MM.1S (cell line): ENCODE results near the gene GOLPH3.

Experiments
- DNase-seq: peaks from one replicate; pipeline ENCODE4 v3.0.0-alpha.2; 2015
- H2AFZ ChIP-seq: fragments of 300-600 bp; sonication (generic); 2 replicates; pipeline ENCODE4 v1.6.0; 2016; ENCODE audit warnings: antibody characterized with exemption, low read length
- H3F3A ChIP-seq: fragments of 300-600 bp; sonication (generic); 2 replicates; pipeline ENCODE4 v1.6.1; 2016; ENCODE audit warnings: mild to moderate bottlenecking, antibody characterized with exemption, low read length, moderate library complexity, mixed read lengths; ENCODE audit not compliant: insufficient read depth
- H3K27ac ChIP-seq: fragments of 300-600 bp; sonication (generic); 2 replicates; pipeline ENCODE4 v1.5.1; 2016; ENCODE audit warnings: mild to moderate bottlenecking, low read length
- H3K27me3 ChIP-seq: fragments of 300-600 bp; sonication (generic); replicated peaks from 2 replicates; pipeline ENCODE4 v1.6.0; 2016; ENCODE audit warnings: low read length; ENCODE audit not compliant: insufficient read depth
- H3K36me3 ChIP-seq: fragments of 300-600 bp; sonication (generic); replicated peaks from 2 replicates; pipeline ENCODE4 v1.6.1; 2016; ENCODE audit warnings: mild to moderate bottlenecking, low read length, mixed read lengths; ENCODE audit not compliant: insufficient read depth
- H3K4me1 ChIP-seq: fragments of 300-600 bp; sonication (generic); 2 replicates; pipeline ENCODE4 v1.6.1; 2016; ENCODE audit warnings: low read length, mixed read lengths
- H3K4me2 ChIP-seq: fragments of 300-600 bp; sonication (generic); 2 replicates; pipeline ENCODE4 v1.6.0; 2016; ENCODE audit warnings: low read depth, low read length
- H3K4me3 ChIP-seq: fragments of 300-600 bp; sonication (generic); 2 replicates; pipeline ENCODE4 v1.5.1; 2016; ENCODE audit warnings: low read length, mixed read lengths
- H3K79me2 ChIP-seq: fragments of 300-600 bp; sonication (generic); 2 replicates; pipeline ENCODE4 v1.6.1; 2016; ENCODE audit warnings: mixed run types, low read length, mixed read lengths
- H3K9ac ChIP-seq: fragments of 300-600 bp; sonication (generic); 2 replicates; pipeline ENCODE4 v1.6.1; 2016; ENCODE audit warnings: low read length, mixed read lengths
- H3K9me2 ChIP-seq: fragments of 300-600 bp; sonication (generic); replicated peaks from 2 replicates; pipeline ENCODE4 v1.6.1; 2016; ENCODE audit warnings: mild to moderate bottlenecking, low read length, mixed read lengths; ENCODE audit not compliant: insufficient read depth
- H3K9me3 ChIP-seq: fragments of 300-600 bp; sonication (generic); replicated peaks from 2 replicates; pipeline ENCODE4 v1.6.1; 2016; ENCODE audit warnings: mild to moderate bottlenecking, low read length, mixed read lengths; ENCODE audit not compliant: insufficient read depth
- H4K20me1 ChIP-seq: fragments of 300-600 bp; sonication (generic); 2 replicates; pipeline ENCODE4 v1.6.1; 2016; ENCODE audit warnings: mild to moderate bottlenecking, low read length, moderate library complexity, mixed read lengths; ENCODE audit not compliant: insufficient read depth
- EZH2 ChIP-seq: fragments of 300-600 bp; sonication (generic); optimal IDR thresholded peaks from 2 replicates; pipeline ENCODE3; 2017; ENCODE audit warnings: low read depth, mild to moderate bottlenecking, antibody characterized with exemption, low read length, mixed read lengths
- EZH2phosphoT487 ChIP-seq: fragments of 300-600 bp; sonication (generic); IDR thresholded peaks from 2 replicates; pipeline ENCODE4 v1.6.1; 2018; ENCODE audit warnings: antibody characterized with exemption, low read length
- TF ChIP-seq, protein P1 (sequence below): fragments of 300-600 bp; sonication (generic); IDR thresholded peaks from 2 replicates; pipeline ENCODE4 v1.5.1; 2016; ENCODE audit warnings: antibody characterized with exemption, low read length, mixed read lengths

GOLPH3 gene

DNA sequence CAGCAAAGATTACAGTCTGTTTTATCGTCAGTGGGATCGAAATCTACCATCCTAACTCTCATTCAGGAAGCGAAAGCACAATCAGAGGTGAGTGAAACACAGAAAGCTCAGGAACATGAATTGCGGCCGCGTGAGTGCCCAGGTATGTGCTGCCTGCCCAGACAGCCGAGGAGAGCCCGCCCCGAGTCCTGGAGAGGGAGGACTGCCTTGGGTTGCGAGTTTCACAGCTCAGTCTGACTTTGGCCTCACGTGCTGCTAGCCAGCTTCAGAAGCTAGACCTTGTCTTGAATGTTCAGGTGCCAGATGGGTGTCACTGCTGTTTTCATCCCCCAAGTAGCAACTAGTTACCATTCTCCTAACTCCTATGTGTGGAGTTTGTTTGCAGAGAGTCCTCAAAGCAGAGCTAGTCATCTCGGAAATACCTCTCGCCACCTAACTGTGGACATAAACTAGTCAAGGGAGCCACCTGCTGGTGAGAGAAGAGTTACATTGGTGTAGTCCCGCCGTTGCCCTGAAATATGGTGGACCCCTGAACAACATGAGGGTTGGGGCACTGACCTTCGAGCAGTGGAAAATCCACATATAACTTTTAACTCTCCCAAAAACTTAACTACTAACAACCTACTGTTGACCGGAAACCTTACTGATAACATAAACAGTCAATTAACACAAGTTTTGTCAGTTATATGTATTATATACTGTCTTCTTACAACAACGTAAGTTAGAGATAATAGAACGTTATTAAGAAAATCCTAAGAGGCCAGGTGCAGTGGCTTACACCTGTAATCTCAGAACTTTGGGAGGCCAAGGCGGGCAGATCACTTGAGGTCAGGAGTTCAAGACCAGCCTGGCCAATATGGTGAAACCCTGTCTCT, 80.9 kb downstream of the GOLPH3 start:
- Histone ChIP-seq H3K9me3 (no peaks in the 10 kb centered on the region), H3K79me2 (no peaks in the 10 kb centered on the region), H4K20me1 (no peaks in the 10 kb centered on the region), H3K9me2 (no peaks in the 10 kb centered on the region), H3K4me3 (peak overlapping the region; percentile 14; the same call in 1 of the 2 replicates), H3K36me3 (no peaks in the 10 kb centered on the region), H3K9ac (no peak overlapping the region), H3F3A (peaks cover 17% of the 10 kb centered on the region), H3K4me1 (peaks cover 5% of the 10 kb centered on the region; the same call in 1 of the 2 replicates), H3K4me2 (peak overlapping the region; percentile 44), H3K27me3 (no peaks in the 10 kb centered on the region), H2AFZ (0 out of 2 replicates have a peak overlapping the region, but pooled peaks have one; percentile 10), H3K27ac (peak overlapping the region; percentile 43; the same call in 1 of the 2 replicates)
- TF ChIP-seq, protein P1, sequence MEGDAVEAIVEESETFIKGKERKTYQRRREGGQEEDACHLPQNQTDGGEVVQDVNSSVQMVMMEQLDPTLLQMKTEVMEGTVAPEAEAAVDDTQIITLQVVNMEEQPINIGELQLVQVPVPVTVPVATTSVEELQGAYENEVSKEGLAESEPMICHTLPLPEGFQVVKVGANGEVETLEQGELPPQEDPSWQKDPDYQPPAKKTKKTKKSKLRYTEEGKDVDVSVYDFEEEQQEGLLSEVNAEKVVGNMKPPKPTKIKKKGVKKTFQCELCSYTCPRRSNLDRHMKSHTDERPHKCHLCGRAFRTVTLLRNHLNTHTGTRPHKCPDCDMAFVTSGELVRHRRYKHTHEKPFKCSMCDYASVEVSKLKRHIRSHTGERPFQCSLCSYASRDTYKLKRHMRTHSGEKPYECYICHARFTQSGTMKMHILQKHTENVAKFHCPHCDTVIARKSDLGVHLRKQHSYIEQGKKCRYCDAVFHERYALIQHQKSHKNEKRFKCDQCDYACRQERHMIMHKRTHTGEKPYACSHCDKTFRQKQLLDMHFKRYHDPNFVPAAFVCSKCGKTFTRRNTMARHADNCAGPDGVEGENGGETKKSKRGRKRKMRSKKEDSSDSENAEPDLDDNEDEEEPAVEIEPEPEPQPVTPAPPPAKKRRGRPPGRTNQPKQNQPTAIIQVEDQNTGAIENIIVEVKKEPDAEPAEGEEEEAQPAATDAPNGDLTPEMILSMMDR = peak; percentile 82
- TF ChIP-seq EZH2phosphoT487 = no peak
- DNase-seq = peak; percentile 92

- Histone ChIP-seq H3K9me3 (no peaks in the 10 kb centered on the region), H3K36me3 (no peaks in the 10 kb centered on the region), H2AFZ (no peak overlapping the region), H3K4me1 (peaks cover 5% of the 10 kb centered on the region; the same call in 1 of the 2 replicates), H3K27me3 (no peaks in the 10 kb centered on the region), H3K4me2 (no peak overlapping the region), H3F3A (peaks cover 17% of the 10 kb centered on the region), H3K9ac (no peak overlapping the region), H4K20me1 (no peaks in the 10 kb centered on the region), H3K4me3 (no peak overlapping the region), H3K27ac (no peak overlapping the region), H3K9me2 (no peaks in the 10 kb centered on the region), H3K79me2 (no peaks in the 10 kb centered on the region)
- no peak for DNase-seq
- TF ChIP-seq EZH2 (no peak), EZH2phosphoT487 (no peak)
- TF ChIP-seq, protein P1 = no peak
Measured at GRCh38 chr5:32090755-32091128, 83.4 kb downstream of the GOLPH3 start.

DNA sequence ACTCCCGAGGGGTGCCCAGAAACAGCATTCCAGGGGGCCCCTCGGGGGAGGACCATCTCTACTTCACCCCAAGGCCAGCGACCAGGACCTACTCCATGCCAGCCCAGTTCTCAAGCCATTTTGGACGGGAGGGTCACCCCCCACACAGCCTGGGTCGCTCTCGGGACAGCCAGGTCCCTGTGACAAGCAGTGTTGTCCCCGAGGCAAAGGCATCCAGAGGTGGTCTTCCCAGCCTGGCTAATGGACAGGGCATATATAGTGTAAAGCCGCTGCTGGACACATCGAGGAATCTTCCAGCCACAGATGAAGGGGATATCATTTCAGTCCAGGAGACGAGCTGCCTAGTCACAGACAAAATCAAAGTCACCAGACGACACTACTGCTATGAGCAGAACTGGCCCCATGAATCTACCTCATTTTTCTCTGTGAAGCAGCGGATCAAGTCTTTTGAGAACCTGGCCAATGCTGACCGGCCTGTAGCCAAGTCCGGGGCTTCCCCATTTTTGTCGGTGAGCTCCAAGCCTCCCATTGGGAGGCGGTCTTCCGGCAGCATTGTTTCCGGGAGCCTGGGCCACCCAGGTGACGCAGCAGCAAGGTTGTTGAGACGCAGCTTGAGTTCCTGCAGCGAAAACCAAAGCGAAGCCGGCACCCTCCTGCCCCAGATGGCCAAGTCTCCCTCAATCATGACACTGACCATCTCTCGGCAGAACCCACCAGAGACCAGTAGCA, 83.9 kb downstream of the GOLPH3 start:
- Histone ChIP-seq H3K27ac (no peak overlapping the region), H3K9me3 (no peaks in the 10 kb centered on the region), H3K4me2 (no peak overlapping the region), H3K79me2 (no peaks in the 10 kb centered on the region), H3K4me3 (no peak overlapping the region), H3K27me3 (no peaks in the 10 kb centered on the region), H3K9ac (no peak overlapping the region), H4K20me1 (no peaks in the 10 kb centered on the region), H3K36me3 (no peaks in the 10 kb centered on the region), H3F3A (peaks cover 17% of the 10 kb centered on the region), H3K4me1 (peaks cover 5% of the 10 kb centered on the region; the same call in 1 of the 2 replicates), H2AFZ (no peak overlapping the region), H3K9me2 (no peaks in the 10 kb centered on the region)
- no peak for TF ChIP-seq EZH2
- TF ChIP-seq, protein P1 = no peak
- no peak for TF ChIP-seq EZH2phosphoT487
- no peak for DNase-seq
